ENCODE results near the gene KTN1. TPM values are rescaled to one million over a fixed set of nuclear protein-coding genes. Genes with fewer than 3 reads are reported as not detected.

Gene KTN1
- 290 TPM for total RNA-seq
- long read RNA-seq, full-length matches to known transcripts: 59 of 454 reads
- long read RNA-seq, partial matches to known transcripts: 217 of 454 reads
- long read RNA-seq, other reads (novel, unspliced or antisense): 178 of 454 reads

GRCh38 chr14:55579724-55580469 lies at the start of gene KTN1:
Gene KTN1, plus strand, starts transcription at chr14:55580207. Its CDS starts 31,842 bp downstream, at chr14:55612049.
- intact Hi-C loops (cut with micrococcal nuclease): no loop called here
- ATAC-seq: peak; percentile 94

GRCh38 chr14:55530464-55530863 lies 49.5 kb upstream of the KTN1 start:
- intact Hi-C loops (cut with micrococcal nuclease): no loop called here
- ATAC-seq (no peak), DNase-seq (no peak)

More at GRCh38 chr14:55579724-55580469, at the start of gene KTN1:
- DNase-seq: peak; percentile 93

- no peak for ATAC-seq
- no peak for DNase-seq
Measured at GRCh38 chr14:55532645-55533344, 47.2 kb upstream of the KTN1 start.

GRCh38 chr14:55533960-55534359 lies 46.0 kb upstream of the KTN1 start:
- no peak for ATAC-seq

More at GRCh38 chr14:55532645-55533344, 47.2 kb upstream of the KTN1 start:
- intact Hi-C loops (cut with micrococcal nuclease): no loop called here

GRCh38 chr14:55535516-55536203 lies 44.3 kb upstream of the KTN1 start:
- intact Hi-C loops (cut with micrococcal nuclease): no loop called here
- ATAC-seq: no peak
- no peak for DNase-seq

More at GRCh38 chr14:55533960-55534359, 46.0 kb upstream of the KTN1 start:
- no peak for DNase-seq
- intact Hi-C loops (cut with micrococcal nuclease): no loop called here

GRCh38 chr14:55536204-55536708 lies 43.8 kb upstream of the KTN1 start:
- ATAC-seq: no peak
- intact Hi-C loops (cut with micrococcal nuclease): no loop called here
- DNase-seq: no peak

- intact Hi-C loops (cut with micrococcal nuclease): no loop called here
- ATAC-seq (no peak), DNase-seq (no peak)
Measured at GRCh38 chr14:55537782-55538181, 42.2 kb upstream of the KTN1 start.

GRCh38 chr14:55539975-55540374 lies 40.0 kb upstream of the KTN1 start:
- intact Hi-C loops (cut with micrococcal nuclease): no loop called here
- no peak for ATAC-seq
- DNase-seq: no peak

- no peak for ATAC-seq
- no peak for DNase-seq
- intact Hi-C loops (cut with micrococcal nuclease): no loop called here
Measured at GRCh38 chr14:55540847-55541773, 38.9 kb upstream of the KTN1 start.

GRCh38 chr14:55545779-55546178 lies 34.2 kb upstream of the KTN1 start:
- DNase-seq (no peak), ATAC-seq (no peak)
- intact Hi-C loops (cut with micrococcal nuclease): no loop called here

- intact Hi-C loops (cut with micrococcal nuclease): no loop called here
- DNase-seq (no peak), ATAC-seq (no peak)
Measured at GRCh38 chr14:55546212-55546874, 33.7 kb upstream of the KTN1 start.

- no peak for ATAC-seq
- intact Hi-C loops (cut with micrococcal nuclease): no loop called here
Measured at GRCh38 chr14:55547650-55548315, 32.2 kb upstream of the KTN1 start.

GRCh38 chr14:55553791-55554190 lies 26.2 kb upstream of the KTN1 start:
- ATAC-seq (no peak), DNase-seq (no peak)
- intact Hi-C loops (cut with micrococcal nuclease): no loop called here

More at GRCh38 chr14:55547650-55548315, 32.2 kb upstream of the KTN1 start:
- no peak for DNase-seq

- intact Hi-C loops (cut with micrococcal nuclease): no loop called here
- DNase-seq (peak; percentile 91), ATAC-seq (peak; percentile 99)
Measured at GRCh38 chr14:55556929-55557623, 22.9 kb upstream of the KTN1 start.

- intact Hi-C loops (cut with micrococcal nuclease): no loop called here
- DNase-seq (no peak), ATAC-seq (no peak)
Measured at GRCh38 chr14:55562135-55562534, 17.9 kb upstream of the KTN1 start.

- intact Hi-C loops (cut with micrococcal nuclease): no loop called here
- no peak for ATAC-seq
- DNase-seq: no peak
Measured at GRCh38 chr14:55568618-55569017, 11.4 kb upstream of the KTN1 start.
